GM23338 (cell line): Measurements from ENCODE around the gene TMUB1. TPM values are rescaled to one million over a fixed set of nuclear protein-coding genes. Genes with fewer than 3 reads are reported as not detected.
A peak's percentile ranks its signal among the peaks of the same experiment; 100 is the strongest.

Experiments used
- ATAC-seq: fragments of 200-7000 bp; cut with Tn5 transposase; 3 replicates; pipeline ENCODE4 v1.9.1; 2020
- DNase-seq: peaks from one replicate; pipeline ENCODE4 v3.0.0-alpha.2; 2015; ENCODE audit warnings: low spot score
- H2AFZ ChIP-seq: fragments of 200-600 bp; sonication (generic); 2 replicates; pipeline ENCODE4 v1.8.0; 2016; ENCODE audit warnings: antibody characterized with exemption, mild to moderate bottlenecking, moderate library complexity
- H3F3A ChIP-seq: fragments of 200-600 bp; sonication (generic); replicated peaks from 2 replicates; pipeline ENCODE4 v1.8.0; 2017; ENCODE audit warnings: antibody characterized with exemption, mixed run types, low read depth
- H3K27ac ChIP-seq: fragments of 200-600 bp; sonication (generic); 2 replicates; pipeline ENCODE4 v1.6.1; 2016; ENCODE audit warnings: low read depth
- H3K27me3 ChIP-seq: fragments of 200-600 bp; sonication (generic); 2 replicates; pipeline ENCODE4 v1.8.0; 2016; ENCODE audit warnings: mild to moderate bottlenecking, mixed run types, moderate library complexity; ENCODE audit not compliant: insufficient read depth
- H3K36me3 ChIP-seq: fragments of 200-600 bp; sonication (generic); 2 replicates; pipeline ENCODE4 v1.8.0; 2016; ENCODE audit warnings: mild to moderate bottlenecking; ENCODE audit not compliant: insufficient read depth
- H3K4me1 ChIP-seq: fragments of 200-600 bp; sonication (generic); 2 replicates; pipeline ENCODE4 v1.8.0; 2016; ENCODE audit warnings: mild to moderate bottlenecking, moderate library complexity; ENCODE audit not compliant: insufficient read depth
- H3K4me2 ChIP-seq: fragments of 200-600 bp; sonication (generic); 2 replicates; pipeline ENCODE4 v1.7.1; 2017; ENCODE audit warnings: mixed run types
- H3K4me3 ChIP-seq: fragments of 200-600 bp; sonication (generic); 2 replicates; pipeline ENCODE4 v1.6.1; 2016; ENCODE audit warnings: mixed run types
- H3K79me2 ChIP-seq: fragments of 200-600 bp; sonication (generic); replicated peaks from 2 replicates; pipeline ENCODE4 v1.8.0; 2017; ENCODE audit warnings: mild to moderate bottlenecking; ENCODE audit not compliant: insufficient read depth
- H3K9me2 ChIP-seq: fragments of 200-600 bp; sonication (generic); 2 replicates; pipeline ENCODE4 v1.8.0; 2017; ENCODE audit not compliant: insufficient read depth
- H4K20me1 ChIP-seq: fragments of 200-600 bp; sonication (generic); replicated peaks from 2 replicates; pipeline ENCODE4 v1.8.0; 2017; ENCODE audit warnings: mild to moderate bottlenecking; ENCODE audit not compliant: insufficient read depth
- H3K27ac Mint-ChIP-seq: 2 replicates; pipeline ENCODE4 v1.8.0; 2020; ENCODE audit warnings: inconsistent platforms, mild to moderate bottlenecking, moderate library complexity, mixed read lengths
- H3K27me3 Mint-ChIP-seq: 3 replicates; pipeline ENCODE4 v1.8.0; 2022; ENCODE audit warnings: low read depth, mild to moderate bottlenecking, moderate library complexity, mixed read lengths, inconsistent platforms; ENCODE audit not compliant: insufficient read depth, poor library complexity
- H3K36me3 Mint-ChIP-seq: 3 replicates; pipeline ENCODE4 v1.8.0; 2021; ENCODE audit warnings: low read depth, mild to moderate bottlenecking, inconsistent platforms, moderate library complexity, mixed read lengths
- H3K4me1 Mint-ChIP-seq: 3 replicates; pipeline ENCODE4 v1.8.0; 2020; ENCODE audit warnings: mild to moderate bottlenecking, inconsistent platforms, mixed read lengths
- H3K4me3 Mint-ChIP-seq: 3 replicates; pipeline ENCODE4 v1.8.0; 2021; ENCODE audit warnings: moderate library complexity, mild to moderate bottlenecking, inconsistent platforms, mixed read lengths
- H3K9me3 Mint-ChIP-seq: 3 replicates; pipeline ENCODE4 v1.8.0; 2020; ENCODE audit warnings: moderate library complexity, mild to moderate bottlenecking, inconsistent platforms, mixed read lengths
- CREB1 ChIP-seq: fragments of 250-450 bp; sonication (Bioruptor Pico); IDR thresholded peaks from 2 replicates; pipeline ENCODE4 v1.5.0; 2020; ENCODE audit warnings: low read depth, mild to moderate bottlenecking, moderate library complexity
- EZH2 ChIP-seq: fragments of 200-600 bp; sonication (generic); IDR thresholded peaks from one replicate; pipeline ENCODE4 v1.8.0; 2017; ENCODE audit warnings: antibody characterized with exemption, mild to moderate bottlenecking, low read depth; ENCODE audit not compliant: unreplicated experiment
- JUNB ChIP-seq: IDR thresholded peaks from one replicate; pipeline ENCODE4 v1.6.1; 2016; ENCODE audit warnings: antibody characterized with exemption; ENCODE audit not compliant: unreplicated experiment
- NANOG ChIP-seq: IDR thresholded peaks from 2 replicates; pipeline ENCODE4 v1.6.1; 2016; ENCODE audit warnings: antibody characterized with exemption, borderline replicate concordance
- POLR2AphosphoS5 ChIP-seq: IDR thresholded peaks from 2 replicates; pipeline ENCODE4 v1.6.1; 2016; ENCODE audit warnings: antibody characterized with exemption, low read depth
- STAT1 ChIP-seq: IDR thresholded peaks from one replicate; pipeline ENCODE4 v1.6.1; 2016; ENCODE audit warnings: antibody characterized with exemption; ENCODE audit not compliant: unreplicated experiment
- ZNF114 ChIP-seq: fragments of 250-450 bp; sonication (Bioruptor Pico); IDR thresholded peaks from 2 replicates; pipeline ENCODE4 v1.5.0; 2020; ENCODE audit warnings: mild to moderate bottlenecking, moderate library complexity
- ZNF331 ChIP-seq: fragments of 250-450 bp; sonication (Bioruptor Pico); IDR thresholded peaks from 2 replicates; pipeline ENCODE4 v1.5.0; 2020; ENCODE audit warnings: low read depth, mild to moderate bottlenecking, moderate library complexity
- ZNF462 ChIP-seq: fragments of 250-450 bp; sonication (Bioruptor Pico); IDR thresholded peaks from 2 replicates; pipeline ENCODE4 v1.5.0; 2020; ENCODE audit warnings: mild to moderate bottlenecking, moderate library complexity
- polyA plus RNA-seq: library from polyadenylated mRNA; unstranded; fragments of >200 nt; fragmentation: Nextera tagmentation; extraction: Ambion mirVana; gene quantifications from 2 replicates; pipeline ENCODE4 v1.2.1, GENCODE V29; 2016
- total RNA-seq: library from RNA; depleted of rRNA; stranded (reverse); fragments of >200 nt; shearing (Covaris generic); gene quantifications from 2 replicates; pipeline ENCODE4 v1.2.3, GENCODE V29; 2014
- TF ChIP-seq, protein P1 (sequence below): IDR thresholded peaks from one replicate; pipeline ENCODE4 v1.6.1; 2018; ENCODE audit warnings: antibody characterized with exemption; ENCODE audit not compliant: unreplicated experiment

The TMUB1 gene
- total and polyA plus RNA-seq, 2 experiments from 2014 or later = 47.6 to 61.1 TPM

- Mint-ChIP-seq H3K27me3 (peaks cover 26% of the 10 kb centered on the region), H3K4me1 (peaks cover 24% of the 10 kb centered on the region), H3K9me3 (no peaks in the 10 kb centered on the region), H3K27ac (no peak overlapping the region), H3K36me3 (peaks cover 26% of the 10 kb centered on the region), H3K4me3 (no peak overlapping the region)
- Histone ChIP-seq H3K4me3 (no peak overlapping the region), H2AFZ (no peak overlapping the region), H3K9me2 (no peaks in the 10 kb centered on the region), H3K36me3 (no peaks in the 10 kb centered on the region), H3K79me2 (peaks cover 10% of the 10 kb centered on the region), H3K4me1 (peaks cover 18% of the 10 kb centered on the region), H3K4me2 (no peak overlapping the region), H4K20me1 (peaks cover 40% of the 10 kb centered on the region), H3K27me3 (peaks cover 23% of the 10 kb centered on the region), H3F3A (peaks cover 10% of the 10 kb centered on the region), H3K27ac (no peak overlapping the region)
- ATAC-seq (no peak), DNase-seq (no peak)
- no peak for TF ChIP-seq EZH2
Measured at GRCh38 chr7:151116603-151117440, 33.5 kb upstream of the TMUB1 start.

DNA sequence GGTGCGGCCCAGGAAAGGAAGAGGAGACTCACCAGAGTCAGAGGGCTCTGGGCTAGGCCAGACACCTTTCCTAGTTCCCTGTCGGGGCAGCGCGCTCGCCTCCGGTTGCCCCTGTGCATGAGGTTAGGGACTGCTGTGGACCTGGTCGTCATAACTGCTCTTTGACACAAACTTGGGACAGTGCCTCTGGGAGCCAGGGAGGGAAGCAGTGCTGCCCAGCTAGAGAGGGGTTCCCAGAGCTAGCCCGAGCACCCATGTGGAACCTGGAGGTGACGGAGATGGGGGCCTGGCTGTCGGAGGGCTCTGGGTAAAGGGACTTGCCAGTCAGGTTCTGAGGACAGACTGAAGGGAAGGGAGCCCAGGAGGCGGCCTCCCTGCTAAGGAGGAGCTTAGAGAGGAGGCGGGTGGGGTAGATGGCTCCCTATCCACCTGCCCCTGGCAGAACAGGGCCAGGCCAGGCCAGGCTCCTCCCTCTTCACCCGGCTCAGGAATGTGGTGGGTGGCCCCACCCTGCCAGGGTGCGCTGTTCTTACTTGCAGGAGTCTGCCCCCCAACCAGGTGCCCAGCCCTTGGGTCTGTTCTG is 32.6 kb upstream of the TMUB1 start:
- H3K4me2 ChIP-seq = peak overlapping the region; percentile 81
- peak overlapping the region; percentile 57 for H3K4me3 ChIP-seq
- H3K27ac Mint-ChIP-seq = no peak overlapping the region
- TF ChIP-seq ZNF331 (CRISPR knock-in tag) (no peak), ZNF462 (CRISPR knock-in tag) (no peak), NANOG (no peak), CREB1 (CRISPR knock-in tag) (no peak), ZNF114 (no peak), EZH2 (no peak), JUNB (no peak), POLR2AphosphoS5 (no peak), STAT1 (no peak)
- TF ChIP-seq, protein P1, sequence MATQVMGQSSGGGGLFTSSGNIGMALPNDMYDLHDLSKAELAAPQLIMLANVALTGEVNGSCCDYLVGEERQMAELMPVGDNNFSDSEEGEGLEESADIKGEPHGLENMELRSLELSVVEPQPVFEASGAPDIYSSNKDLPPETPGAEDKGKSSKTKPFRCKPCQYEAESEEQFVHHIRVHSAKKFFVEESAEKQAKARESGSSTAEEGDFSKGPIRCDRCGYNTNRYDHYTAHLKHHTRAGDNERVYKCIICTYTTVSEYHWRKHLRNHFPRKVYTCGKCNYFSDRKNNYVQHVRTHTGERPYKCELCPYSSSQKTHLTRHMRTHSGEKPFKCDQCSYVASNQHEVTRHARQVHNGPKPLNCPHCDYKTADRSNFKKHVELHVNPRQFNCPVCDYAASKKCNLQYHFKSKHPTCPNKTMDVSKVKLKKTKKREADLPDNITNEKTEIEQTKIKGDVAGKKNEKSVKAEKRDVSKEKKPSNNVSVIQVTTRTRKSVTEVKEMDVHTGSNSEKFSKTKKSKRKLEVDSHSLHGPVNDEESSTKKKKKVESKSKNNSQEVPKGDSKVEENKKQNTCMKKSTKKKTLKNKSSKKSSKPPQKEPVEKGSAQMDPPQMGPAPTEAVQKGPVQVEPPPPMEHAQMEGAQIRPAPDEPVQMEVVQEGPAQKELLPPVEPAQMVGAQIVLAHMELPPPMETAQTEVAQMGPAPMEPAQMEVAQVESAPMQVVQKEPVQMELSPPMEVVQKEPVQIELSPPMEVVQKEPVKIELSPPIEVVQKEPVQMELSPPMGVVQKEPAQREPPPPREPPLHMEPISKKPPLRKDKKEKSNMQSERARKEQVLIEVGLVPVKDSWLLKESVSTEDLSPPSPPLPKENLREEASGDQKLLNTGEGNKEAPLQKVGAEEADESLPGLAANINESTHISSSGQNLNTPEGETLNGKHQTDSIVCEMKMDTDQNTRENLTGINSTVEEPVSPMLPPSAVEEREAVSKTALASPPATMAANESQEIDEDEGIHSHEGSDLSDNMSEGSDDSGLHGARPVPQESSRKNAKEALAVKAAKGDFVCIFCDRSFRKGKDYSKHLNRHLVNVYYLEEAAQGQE = no peak

More for the DNA sequence above, 32.6 kb upstream of the TMUB1 start:
- Histone ChIP-seq H3K4me1 (peaks cover 18% of the 10 kb centered on the region), H3K79me2 (peaks cover 13% of the 10 kb centered on the region), H3K36me3 (no peaks in the 10 kb centered on the region), H3K27ac (no peak overlapping the region), H2AFZ (no peak overlapping the region), H3F3A (peaks cover 10% of the 10 kb centered on the region), H3K9me2 (no peaks in the 10 kb centered on the region), H3K27me3 (peaks cover 25% of the 10 kb centered on the region), H4K20me1 (peaks cover 47% of the 10 kb centered on the region)
- Mint-ChIP-seq H3K27me3 (peaks cover 26% of the 10 kb centered on the region), H3K9me3 (no peaks in the 10 kb centered on the region), H3K4me1 (peaks cover 20% of the 10 kb centered on the region), H3K36me3 (peaks cover 18% of the 10 kb centered on the region), H3K4me3 (peak overlapping the region; percentile 72)
- ATAC-seq (peak; percentile 15), DNase-seq (peak; percentile 63)
